IPS-NIHi11 (cell line): ENCODE data around the gene TNS1.

Source experiments
- DNase-seq: peaks from one replicate; pipeline ENCODE4 v3.0.0; 2012; ENCODE audit warnings: mixed read lengths, low spot score

TNS1 gene

GRCh38 chr2:217775920-217776503 lies 226.8 kb downstream of the TNS1 start:
- no peak for DNase-seq

- no peak for DNase-seq
These were observed 228.6 kb downstream of the TNS1 start for GRCh38 chr2:217774232-217774631.

- no peak for DNase-seq
These were observed 229.3 kb downstream of the TNS1 start for GRCh38 chr2:217773539-217773938.

GRCh38 chr2:217766356-217766755 lies 236.4 kb downstream of the TNS1 start:
- DNase-seq: no peak

GRCh38 chr2:217761645-217762277 lies 241.0 kb downstream of the TNS1 start:
- DNase-seq: no peak

GRCh38 chr2:217759991-217760390 lies 242.8 kb downstream of the TNS1 start:
- DNase-seq: no peak

GRCh38 chr2:217757108-217757463 lies 245.7 kb downstream of the TNS1 start:
- DNase-seq: no peak

- DNase-seq: peak; percentile 97
These were observed 246.3 kb downstream of the TNS1 start for GRCh38 chr2:217756375-217757107.

- no peak for DNase-seq
These were observed 247.6 kb downstream of the TNS1 start for GRCh38 chr2:217755027-217755745.

GRCh38 chr2:217753460-217754200 lies 249.2 kb downstream of the TNS1 start:
- no peak for DNase-seq

- DNase-seq: no peak
These were observed 249.9 kb downstream of the TNS1 start for GRCh38 chr2:217752714-217753459.

GRCh38 chr2:217751952-217752351 lies 250.8 kb downstream of the TNS1 start:
- no peak for DNase-seq

- no peak for DNase-seq
These were observed 251.6 kb downstream of the TNS1 start for GRCh38 chr2:217751192-217751591.
